ENCODE measurements around the gene AUTS2.

AUTS2 gene

GRCh38 chr7:70602117-70602516 is 1003.8 kb downstream of the AUTS2 start:
- DNase-seq (ENCODE audit: low read depth): no peak

GRCh38 chr7:70607281-70607680 is 1009.0 kb downstream of the AUTS2 start:
- DNase-seq (ENCODE audit: low read depth): no peak

- no peak for DNase-seq (ENCODE audit: low read depth)
Measured at GRCh38 chr7:70607759-70608158, 1009.5 kb downstream of the AUTS2 start.

GRCh38 chr7:70608229-70608628 is 1010.0 kb downstream of the AUTS2 start:
- no peak for DNase-seq (ENCODE audit: low read depth)

- no peak for DNase-seq (ENCODE audit: low read depth)
Measured at GRCh38 chr7:70612811-70613210, 1014.5 kb downstream of the AUTS2 start.

GRCh38 chr7:70614237-70615045 is 1016.2 kb downstream of the AUTS2 start:
- no peak for DNase-seq (ENCODE audit: low read depth)

GRCh38 chr7:70615066-70615606 is 1016.9 kb downstream of the AUTS2 start:
- DNase-seq (ENCODE audit: low read depth): no peak

- no peak for DNase-seq (ENCODE audit: low read depth)
Measured at GRCh38 chr7:70616211-70616610, 1017.9 kb downstream of the AUTS2 start.

GRCh38 chr7:70616821-70617220 is 1018.5 kb downstream of the AUTS2 start:
- no peak for DNase-seq (ENCODE audit: low read depth)

GRCh38 chr7:70618020-70618551 is 1019.8 kb downstream of the AUTS2 start:
- no peak for DNase-seq (ENCODE audit: low read depth)

GRCh38 chr7:70619130-70619529 is 1020.9 kb downstream of the AUTS2 start:
- DNase-seq (ENCODE audit: low read depth): no peak

- no peak for DNase-seq (ENCODE audit: low read depth)
Measured at GRCh38 chr7:70619659-70620058, 1021.4 kb downstream of the AUTS2 start.

- no peak for DNase-seq (ENCODE audit: low read depth)
Measured at GRCh38 chr7:70620333-70621055, 1022.2 kb downstream of the AUTS2 start.

GRCh38 chr7:70621954-70622600 is 1023.8 kb downstream of the AUTS2 start:
- DNase-seq (ENCODE audit: low read depth): no peak

- DNase-seq (ENCODE audit: low read depth): no peak
Measured at GRCh38 chr7:70622936-70623335, 1024.7 kb downstream of the AUTS2 start.

- no peak for DNase-seq (ENCODE audit: low read depth)
Measured at GRCh38 chr7:70624500-70625103, 1026.3 kb downstream of the AUTS2 start.

- DNase-seq (ENCODE audit: low read depth): no peak
Measured at GRCh38 chr7:70627461-70627860, 1029.2 kb downstream of the AUTS2 start.

GRCh38 chr7:70630440-70630817 is 1032.2 kb downstream of the AUTS2 start:
- DNase-seq (ENCODE audit: low read depth): no peak

GRCh38 chr7:70630818-70631457 is 1032.7 kb downstream of the AUTS2 start:
- DNase-seq (ENCODE audit: low read depth): no peak

- no peak for DNase-seq (ENCODE audit: low read depth)
Measured at GRCh38 chr7:70631718-70632117, 1033.4 kb downstream of the AUTS2 start.

GRCh38 chr7:70632400-70632799 is 1034.1 kb downstream of the AUTS2 start:
- no peak for DNase-seq (ENCODE audit: low read depth)

GRCh38 chr7:70634071-70634470 is 1035.8 kb downstream of the AUTS2 start:
- DNase-seq (ENCODE audit: low read depth): no peak
